GM12874 (cell line): ENCODE results near the gene YBX2.

Source experiments
- TF ChIP-seq, protein P1 (sequence below): IDR thresholded peaks from 2 replicates; pipeline ENCODE4 v1.5.1; 2011; ENCODE audit warnings: low read depth, mild to moderate bottlenecking, control low read depth, low read length, moderate library complexity; ENCODE audit not compliant: insufficient read depth

The YBX2 gene

DNA sequence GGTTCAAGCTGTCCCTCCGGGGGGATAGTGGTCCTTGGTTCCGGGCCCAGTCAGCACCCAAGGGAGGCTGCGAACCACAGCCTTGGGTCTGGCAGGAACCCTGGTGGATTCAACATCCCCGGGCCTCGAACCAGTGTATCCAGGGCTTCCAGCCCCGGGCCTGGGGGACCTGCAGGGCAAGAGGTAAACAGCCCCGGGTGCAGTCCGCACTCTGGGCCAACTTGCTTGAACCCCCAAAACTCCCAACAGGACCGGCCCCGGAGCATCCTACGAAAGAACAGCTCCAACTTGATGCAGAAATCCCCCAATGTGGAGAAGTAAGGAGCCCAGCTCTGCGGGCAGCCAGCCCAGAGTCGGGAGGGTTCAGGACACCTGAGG lies 36.2 kb upstream of the YBX2 start:
- TF ChIP-seq, protein P1, sequence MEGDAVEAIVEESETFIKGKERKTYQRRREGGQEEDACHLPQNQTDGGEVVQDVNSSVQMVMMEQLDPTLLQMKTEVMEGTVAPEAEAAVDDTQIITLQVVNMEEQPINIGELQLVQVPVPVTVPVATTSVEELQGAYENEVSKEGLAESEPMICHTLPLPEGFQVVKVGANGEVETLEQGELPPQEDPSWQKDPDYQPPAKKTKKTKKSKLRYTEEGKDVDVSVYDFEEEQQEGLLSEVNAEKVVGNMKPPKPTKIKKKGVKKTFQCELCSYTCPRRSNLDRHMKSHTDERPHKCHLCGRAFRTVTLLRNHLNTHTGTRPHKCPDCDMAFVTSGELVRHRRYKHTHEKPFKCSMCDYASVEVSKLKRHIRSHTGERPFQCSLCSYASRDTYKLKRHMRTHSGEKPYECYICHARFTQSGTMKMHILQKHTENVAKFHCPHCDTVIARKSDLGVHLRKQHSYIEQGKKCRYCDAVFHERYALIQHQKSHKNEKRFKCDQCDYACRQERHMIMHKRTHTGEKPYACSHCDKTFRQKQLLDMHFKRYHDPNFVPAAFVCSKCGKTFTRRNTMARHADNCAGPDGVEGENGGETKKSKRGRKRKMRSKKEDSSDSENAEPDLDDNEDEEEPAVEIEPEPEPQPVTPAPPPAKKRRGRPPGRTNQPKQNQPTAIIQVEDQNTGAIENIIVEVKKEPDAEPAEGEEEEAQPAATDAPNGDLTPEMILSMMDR: no peak

DNA sequence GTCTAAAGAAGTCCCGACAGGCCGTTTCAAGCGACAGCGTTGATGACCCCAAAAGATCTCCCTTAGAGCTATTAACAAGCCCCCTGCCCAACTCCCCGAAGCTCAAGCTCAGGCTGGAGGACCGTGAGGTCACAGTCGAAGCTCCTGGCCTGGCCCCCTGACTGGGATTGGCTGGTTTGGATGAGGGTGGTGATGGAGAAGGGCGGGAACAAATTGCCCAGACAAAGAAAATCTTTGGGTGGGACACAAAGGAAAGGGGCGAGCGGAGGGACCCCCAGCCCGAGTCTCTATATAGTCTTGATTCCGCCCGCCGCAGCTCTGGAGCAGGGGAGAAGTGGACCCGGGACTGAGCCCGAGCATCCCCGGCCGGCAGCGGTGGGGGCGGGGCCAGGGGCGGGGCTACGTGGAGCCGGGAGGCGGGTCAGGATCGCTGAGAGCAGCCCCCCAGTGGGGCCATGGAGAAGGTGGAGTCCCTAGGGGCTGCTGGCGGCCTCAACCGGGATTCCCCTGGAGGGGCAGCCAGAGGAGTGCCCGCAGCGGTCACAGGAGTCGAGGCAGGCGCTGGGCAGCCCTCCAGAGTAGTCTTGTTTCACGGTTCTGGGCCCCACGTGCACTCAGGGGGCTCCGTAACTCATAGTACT lies 35.7 kb upstream of the YBX2 start:
- TF ChIP-seq, protein P1: no peak

DNA sequence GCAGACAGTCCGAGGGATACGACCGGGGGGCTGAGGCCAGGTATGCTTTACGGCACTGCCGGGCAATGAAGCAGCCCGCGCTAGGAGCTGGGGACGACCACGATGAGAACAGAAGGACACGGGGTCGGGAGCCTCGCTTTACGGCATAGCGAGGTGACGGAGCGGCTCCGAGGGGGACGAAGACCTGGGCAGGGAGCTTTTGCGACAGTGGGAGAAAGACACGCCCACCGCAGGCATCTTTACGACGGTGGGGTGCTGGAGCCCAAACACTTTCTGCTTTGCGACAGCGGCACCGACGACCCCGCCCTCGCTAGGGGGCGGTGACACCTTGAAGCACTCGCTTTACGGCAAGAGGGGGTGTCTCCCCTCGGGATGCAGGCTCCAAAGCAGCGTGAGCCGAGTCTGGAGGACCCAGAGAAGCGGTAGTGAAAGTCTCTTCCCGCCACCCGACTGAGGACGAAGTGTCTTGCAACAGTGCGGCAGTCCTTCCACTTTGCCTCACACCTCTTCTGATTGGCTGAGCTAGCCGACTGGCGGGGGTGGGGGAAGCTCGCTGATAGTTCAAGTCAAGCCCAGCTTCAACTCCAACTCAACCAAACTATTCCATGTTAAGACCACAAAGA lies 35.0 kb upstream of the YBX2 start:
- TF ChIP-seq, protein P1: no peak

DNA sequence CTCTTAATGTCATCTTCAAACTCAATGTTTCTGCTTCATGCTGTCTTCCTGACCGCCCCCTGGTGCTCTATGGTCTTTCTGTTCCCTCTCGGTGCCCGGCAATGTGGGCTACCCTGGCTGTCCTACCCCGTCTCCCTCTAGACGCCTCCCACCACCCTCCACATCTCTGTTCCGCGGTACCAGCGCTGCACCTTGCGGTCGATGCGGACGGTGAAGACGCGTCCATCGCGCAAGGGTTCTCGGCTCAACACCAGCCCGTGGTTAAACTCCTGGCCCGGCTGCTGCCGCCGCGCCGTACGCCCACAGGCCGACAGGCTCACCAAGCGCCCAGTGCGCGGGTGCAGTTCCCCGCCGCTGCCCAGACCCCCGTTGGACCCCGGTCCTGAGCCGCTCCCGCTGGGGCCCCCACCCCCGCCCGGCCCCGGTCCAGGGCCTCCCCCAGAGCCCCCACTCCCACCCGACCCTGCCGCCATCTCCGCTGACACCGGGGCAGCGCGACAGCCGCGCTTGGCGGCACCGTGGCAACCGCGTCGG lies 34.5 kb upstream of the YBX2 start, which contains the start of gene NEURL4:
NEURL4 (minus strand) TSS at position 496 of the 534 bp plus-strand sequence; CDS start at position 473, 23 bp downstream.
- TF ChIP-seq, protein P1: no peak

DNA sequence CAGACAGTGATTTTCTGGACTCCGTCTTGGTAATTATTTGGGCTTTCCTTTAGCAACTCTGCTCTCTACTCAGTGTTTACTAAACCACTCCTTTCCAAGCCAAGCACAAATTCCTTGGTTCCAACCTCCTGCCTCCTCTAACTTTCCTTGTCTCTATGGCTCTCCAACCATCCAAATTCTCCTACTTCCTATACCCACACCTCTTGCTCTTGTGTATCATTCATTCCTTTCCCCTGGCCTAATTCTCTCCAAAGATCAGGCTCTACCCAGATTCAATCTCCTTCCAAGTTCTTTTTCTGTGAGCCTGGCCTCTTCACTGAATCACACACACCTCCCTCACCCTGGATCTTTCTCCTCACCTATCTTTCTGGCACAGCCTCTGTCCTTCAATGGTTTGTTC lies 33.6 kb upstream of the YBX2 start:
- TF ChIP-seq, protein P1: no peak

DNA sequence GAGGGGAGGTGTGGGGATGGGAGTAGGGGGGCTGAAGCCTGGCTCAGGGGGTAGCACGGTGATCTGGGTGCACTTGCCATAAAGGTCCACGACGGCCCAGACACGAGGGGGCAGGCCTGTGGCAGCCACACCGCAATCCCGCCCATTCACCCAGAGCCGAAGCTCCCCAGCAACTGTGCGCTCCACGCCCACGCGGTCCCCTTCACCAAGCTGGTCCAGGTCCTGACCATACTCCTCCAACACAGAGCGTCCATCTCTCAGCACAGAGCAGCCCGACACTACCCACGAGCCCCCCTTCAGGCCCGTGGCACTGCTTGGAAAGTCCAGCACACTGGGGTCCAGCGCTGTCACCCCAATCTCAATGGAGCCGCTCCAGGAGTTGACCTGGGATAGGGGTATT lies 33.1 kb upstream of the YBX2 start:
- TF ChIP-seq, protein P1: no peak

DNA sequence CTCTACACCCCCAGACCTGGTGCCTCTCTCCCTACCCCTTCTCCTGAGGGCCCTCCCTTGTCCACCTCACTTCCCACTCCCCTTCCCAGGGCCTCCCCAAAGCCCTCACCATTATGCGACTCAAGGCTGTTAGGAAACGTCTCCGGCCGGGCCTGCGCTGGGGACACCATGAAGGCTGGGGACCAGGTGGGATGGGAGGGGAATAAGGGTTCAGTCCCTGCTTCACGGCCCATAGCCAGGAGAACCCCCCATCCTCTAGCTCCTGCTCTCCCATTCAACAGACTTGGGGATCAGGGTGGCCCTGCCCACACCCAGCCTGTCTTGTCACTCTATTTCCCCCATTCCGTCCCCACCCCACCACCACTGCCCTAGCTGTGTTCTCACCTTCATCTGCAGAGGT lies 32.6 kb upstream of the YBX2 start:
- TF ChIP-seq, protein P1: no peak
